Neutrophil (primary cell): ENCODE results near the gene TMEM54.
A peak's percentile ranks its signal among the peaks of the same experiment; 100 is the strongest.

Experiments used
- H3K27ac ChIP-seq: fragments of 200-600 bp; sonication (generic); 2 replicates; pipeline ENCODE4 v1.5.1; 2016; ENCODE audit warnings: mild to moderate bottlenecking, moderate library complexity
- H3K27me3 ChIP-seq: fragments of 200-600 bp; sonication (generic); 2 replicates; pipeline ENCODE4 v1.6.0; 2016; ENCODE audit warnings: mild to moderate bottlenecking
- H3K36me3 ChIP-seq: fragments of 200-600 bp; sonication (generic); 2 replicates; pipeline ENCODE4 v1.5.1; 2017
- H3K4me1 ChIP-seq, 2 experiments: fragments of 200-600 bp in 1 of 2; sonication (generic) in 1 of 2; 1 replicate in 1 of 2; 2 replicates in 1 of 2; pipeline versions ENCODE4 v1.5.1 to v1.6.1; 2013 to 2016; ENCODE audit warnings: low read depth in 1 of 2, low read length in 1 of 2, mild to moderate bottlenecking in 1 of 2, moderate library complexity in 1 of 2; ENCODE audit not compliant: control insufficient read depth in 1 of 2, insufficient read depth in 1 of 2
- H3K4me3 ChIP-seq, 2 experiments: fragments of 200-600 bp in 1 of 2; sonication (generic) in 1 of 2; 1 replicate in 1 of 2; 2 replicates in 1 of 2; pipeline ENCODE4 v1.5.1; 2013 to 2016; ENCODE audit warnings: low read depth in 1 of 2, low read length in 1 of 2, mild to moderate bottlenecking in 1 of 2, moderate library complexity in 1 of 2
- H3K9me3 ChIP-seq: fragments of 200-600 bp; sonication (generic); 2 replicates; pipeline ENCODE4 v1.5.1; 2016
- CTCF ChIP-seq: fragments of 200-600 bp; sonication (generic); IDR thresholded peaks from 2 replicates; pipeline ENCODE4 v1.5.1; 2016; ENCODE audit warnings: antibody characterized with exemption

The TMEM54 gene

GRCh38 chr1:32876341-32877210 lies 24.6 kb downstream of the TMEM54 start:
- TF ChIP-seq CTCF: peak; percentile 90
- peaks cover 92% of the 10 kb centered on the region for H3K27me3 ChIP-seq

GRCh38 chr1:32874860-32875752 lies 26.1 kb downstream of the TMEM54 start:
- no peak overlapping the region for H3K27ac ChIP-seq
- no peak for TF ChIP-seq CTCF
- H3K27me3 ChIP-seq: peaks cover 93% of the 10 kb centered on the region
- H3K36me3 ChIP-seq: no peaks in the 10 kb centered on the region
- H3K9me3 ChIP-seq: no peaks in the 10 kb centered on the region
- H3K4me1 ChIP-seq: no peaks in the 10 kb centered on the region
- no peak overlapping the region for H3K4me3 ChIP-seq

More at GRCh38 chr1:32876341-32877210, 24.6 kb downstream of the TMEM54 start:
- Histone ChIP-seq H3K4me3 (no peak overlapping the region), H3K27ac (no peak overlapping the region), H3K4me1 (no peaks in the 10 kb centered on the region), H3K36me3 (no peaks in the 10 kb centered on the region), H3K9me3 (no peaks in the 10 kb centered on the region)

DNA sequence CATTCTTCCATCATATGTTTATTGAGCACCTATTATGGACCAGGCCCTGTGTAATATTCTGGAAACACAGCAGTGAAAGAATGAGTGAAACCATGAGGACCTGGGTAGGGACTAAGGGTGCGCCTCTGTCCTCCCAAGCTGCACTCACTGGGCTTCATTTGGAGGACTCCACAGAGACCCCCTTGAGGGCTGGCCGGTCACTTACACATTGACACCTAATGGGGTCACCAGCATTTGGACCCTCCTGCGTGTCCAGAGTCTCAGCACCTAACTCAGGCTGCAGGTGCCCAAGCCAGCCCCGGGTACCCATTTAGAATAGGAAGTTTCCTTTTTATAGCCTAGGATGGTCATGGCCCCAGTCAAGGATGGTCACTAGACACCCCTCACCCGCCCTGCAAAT lies 27.7 kb downstream of the TMEM54 start:
- no peaks in the 10 kb centered on the region for H3K9me3 ChIP-seq
- no peaks in the 10 kb centered on the region for H3K4me1 ChIP-seq
- no peak for TF ChIP-seq CTCF
- H3K36me3 ChIP-seq: no peaks in the 10 kb centered on the region
- H3K27ac ChIP-seq: no peak overlapping the region
- H3K4me3 ChIP-seq: no peak overlapping the region
- H3K27me3 ChIP-seq: peaks cover 98% of the 10 kb centered on the region

GRCh38 chr1:32872192-32872460 lies 29.1 kb downstream of the TMEM54 start:
- H3K36me3 ChIP-seq: no peaks in the 10 kb centered on the region
- H3K4me1 ChIP-seq: no peaks in the 10 kb centered on the region
- H3K27ac ChIP-seq: no peak overlapping the region
- no peak overlapping the region for H3K4me3 ChIP-seq
- TF ChIP-seq CTCF: no peak
- H3K9me3 ChIP-seq: no peaks in the 10 kb centered on the region
- H3K27me3 ChIP-seq: peaks cover 84% of the 10 kb centered on the region

- Histone ChIP-seq H3K27me3 (peaks cover 79% of the 10 kb centered on the region), H3K4me3 (no peak overlapping the region), H3K36me3 (no peaks in the 10 kb centered on the region), H3K4me1 (no peaks in the 10 kb centered on the region), H3K27ac (no peak overlapping the region), H3K9me3 (no peaks in the 10 kb centered on the region)
- TF ChIP-seq CTCF: no peak
Observed at GRCh38 chr1:32871364-32872191, 29.6 kb downstream of the TMEM54 start.
